Kidney (tissue), 14 donors: ENCODE measurements around the gene PLIN1. TPM values are rescaled to one million over a fixed set of nuclear protein-coding genes. Genes with fewer than 3 reads are reported as not detected.

Source experiments
- DNase-seq, 5 donors: peaks; one replicate each; pipeline ENCODE4 v3.0.0-alpha.2; 2013 to 2020
- FAIRE-seq: peaks from 2 replicates; lab custom pipeline; 2012; peaks lifted over from hg19 to GRCh38; lab: Jason Lieb, UNC
- H3K27ac ChIP-seq, 2 donors: one replicate each; pipeline ENCODE4 v1.7.0; 2013; ENCODE audit warnings: low read depth in 2 of 2, low read length in 2 of 2, inconsistent platforms in 1 of 2
- H3K27me3 ChIP-seq: one replicate; pipeline ENCODE4 v1.7.1; 2013; ENCODE audit warnings: low read length, inconsistent platforms; ENCODE audit not compliant: control insufficient read depth, insufficient read depth
- H3K36me3 ChIP-seq, 3 donors: one replicate each; pipeline versions ENCODE4 v1.7.0 to v1.7.1; 2013; ENCODE audit warnings: low read length in 3 of 3, control low read depth in 1 of 3, inconsistent platforms in 1 of 3; ENCODE audit not compliant: insufficient read depth in 3 of 3, control insufficient read depth in 2 of 3
- H3K4me1 ChIP-seq, 3 donors: one replicate each; pipeline versions ENCODE4 v1.7.0 to v1.7.1; 2013; ENCODE audit warnings: low read length in 3 of 3, inconsistent platforms in 1 of 3, low read depth in 1 of 3; ENCODE audit not compliant: control insufficient read depth in 2 of 3, insufficient read depth in 2 of 3
- H3K4me3 ChIP-seq, 3 donors: one replicate each; pipeline versions ENCODE4 v1.7.0 to v1.8.1; 2013; ENCODE audit warnings: low read length in 3 of 3, control low read depth in 1 of 3, inconsistent platforms in 1 of 3
- H3K9ac ChIP-seq, 3 donors: one replicate each; pipeline versions ENCODE4 v1.7.0 to v1.7.1; 2013; ENCODE audit warnings: low read length in 3 of 3, control low read depth in 1 of 3, inconsistent platforms in 1 of 3
- H3K9me3 ChIP-seq, 3 donors: one replicate each; pipeline versions ENCODE4 v1.7.0 to v1.7.1; 2013; ENCODE audit warnings: low read length in 3 of 3, control low read depth in 1 of 3, inconsistent platforms in 1 of 3; ENCODE audit not compliant: control insufficient read depth in 2 of 3, insufficient read depth in 1 of 3
- CTCF ChIP-seq: IDR thresholded peaks from 3 replicates; pipeline ENCODE4 v1.5.1; 2012; ENCODE audit warnings: mild to moderate bottlenecking, moderate library complexity, borderline replicate concordance; ENCODE audit not compliant: insufficient read depth; ENCODE audit errors: extremely low read depth
- intact Hi-C: fragments of 100-400 bp; cut with DNase I; formaldehyde crosslinking; loops from one replicate; pipeline ENCODE4 v1.11.1; 2022
- polyA plus RNA-seq: library from polyadenylated mRNA; stranded (reverse); fragments of 350-450 nt; fragmentation: Illumina TruSeq; extraction: RNeasy Lipid Tissue Mini Kit (QIAGEN cat#74804); gene quantifications from one replicate; pipeline ENCODE4 v1.2.3, GENCODE V29; 2014; ENCODE audit warnings: low read depth, low replicate concordance; ENCODE audit not compliant: insufficient read depth
- total RNA-seq: library from RNA; stranded (reverse); fragmentation: NEBNext Ultra II Directional; extraction: Animal tissue kit (Norgen Biotek cat#: 25700); gene quantifications from one replicate; pipeline ENCODE4 v1.2.1, GENCODE V29; 2021
- donor health status: control.
- donor health status: control.
- donor health status: control.
- donor health status: control.
- donor health status: control.
- donor health status: DM: yes; HTN: yes; CAD: no.
- donor health status: Normal renal cell carcinoma (clear cell type).

The PLIN1 gene
- total and polyA plus RNA-seq, 2 donors from 2014 or later, result 0.86 to 2.1 TPM

- H3K27me3 ChIP-seq, result no peaks in the 10 kb centered on the region
- H3K9ac ChIP-seq, result no peak overlapping the region
- no peak for FAIRE-seq
- peaks cover 0 to 5% (median 0%) of the 10 kb centered on the region in 3 donors for H3K9me3 ChIP-seq
- no peak for TF ChIP-seq CTCF
- peaks cover 0 to 3% (median 0%) of the 10 kb centered on the region in 3 donors for H3K4me1 ChIP-seq
- intact Hi-C loops, result no loop called here
- H3K4me3 ChIP-seq, result no peak overlapping the region
- no peak for DNase-seq
- no peaks in the 10 kb centered on the region for H3K36me3 ChIP-seq
- H3K27ac ChIP-seq, result no peak overlapping the region
Measured at GRCh38 chr15:89724621-89725020, 45.5 kb upstream of the PLIN1 start.

- DNase-seq (no peak), FAIRE-seq (no peak)
- Histone ChIP-seq H3K27me3 (no peaks in the 10 kb centered on the region), H3K36me3 (no peaks in the 10 kb centered on the region), H3K27ac (no peak overlapping the region), H3K9me3 (peaks cover 0 to 5% (median 0%) of the 10 kb centered on the region in 3 donors), H3K4me3 (no peak overlapping the region), H3K4me1 (no peaks in the 10 kb centered on the region), H3K9ac (no peak overlapping the region)
- no peak for TF ChIP-seq CTCF
- intact Hi-C loops, result no loop called here
Measured at GRCh38 chr15:89723031-89723430, 43.9 kb upstream of the PLIN1 start.

GRCh38 chr15:89714775-89715174 lies 35.6 kb upstream of the PLIN1 start:
- no peak overlapping the region for H3K4me3 ChIP-seq
- DNase-seq, result no peak

More at GRCh38 chr15:89714775-89715174, 35.6 kb upstream of the PLIN1 start:
- intact Hi-C loops, result no loop called here
- Histone ChIP-seq H3K36me3 (no peaks in the 10 kb centered on the region), H3K4me1 (no peaks in the 10 kb centered on the region), H3K9me3 (no peaks in the 10 kb centered on the region), H3K27ac (no peak overlapping the region), H3K9ac (no peak overlapping the region), H3K27me3 (no peaks in the 10 kb centered on the region)
- no peak for FAIRE-seq
- TF ChIP-seq CTCF, result no peak
